Osteoblast (primary cell): ENCODE measurements around the gene ZIC1. TPM values are rescaled to one million over a fixed set of nuclear protein-coding genes. Genes with fewer than 3 reads are reported as not detected.

ENCODE experiments used
- DNase-seq: peaks from one replicate; pipeline ENCODE4 v3.0.0; 2011; ENCODE audit warnings: low spot score, mixed read lengths; ENCODE audit not compliant: insufficient read length; ENCODE audit errors: missing footprints
- H2AFZ ChIP-seq: 2 replicates; pipeline ENCODE4 v1.6.0; 2011; ENCODE audit warnings: mild to moderate bottlenecking, low read length
- H3K27ac ChIP-seq: 2 replicates; pipeline ENCODE4 v1.5.1; 2011; ENCODE audit warnings: mild to moderate bottlenecking, low read depth, low read length, moderate library complexity
- H3K27me3 ChIP-seq: 2 replicates; pipeline ENCODE4 v1.6.0; 2012; ENCODE audit warnings: mild to moderate bottlenecking, control low read depth, inconsistent platforms, low read length, moderate library complexity; ENCODE audit not compliant: insufficient read depth
- H3K36me3 ChIP-seq: 2 replicates; pipeline ENCODE4 v1.5.1; 2011; ENCODE audit warnings: mild to moderate bottlenecking, low read length, control low read depth, moderate library complexity; ENCODE audit not compliant: insufficient read depth
- H3K4me1 ChIP-seq: 2 replicates; pipeline ENCODE4 v1.5.1; 2011; ENCODE audit warnings: mild to moderate bottlenecking, low read length, control low read depth, moderate library complexity; ENCODE audit not compliant: insufficient read depth
- H3K4me2 ChIP-seq: 2 replicates; pipeline ENCODE4 v1.6.0; 2011; ENCODE audit warnings: mild to moderate bottlenecking, low read length; ENCODE audit not compliant: insufficient read depth
- H3K4me3 ChIP-seq: fragments of 200-600 bp; sonication (generic); 3 replicates; pipeline ENCODE4 v1.5.1; 2012; ENCODE audit warnings: mild to moderate bottlenecking, low read length, inconsistent platforms; ENCODE audit not compliant: insufficient read depth
- H3K79me2 ChIP-seq: 2 replicates; pipeline ENCODE4 v1.6.0; 2012; ENCODE audit warnings: mild to moderate bottlenecking, low read length, control low read depth, inconsistent platforms; ENCODE audit not compliant: insufficient read depth
- H3K9me3 ChIP-seq: 2 replicates; pipeline ENCODE4 v1.5.1; 2011; ENCODE audit warnings: low read depth, low read length, control low read depth
- H4K20me1 ChIP-seq: 2 replicates; pipeline ENCODE4 v1.6.0; 2012; ENCODE audit warnings: mild to moderate bottlenecking, low read length, control low read depth; ENCODE audit not compliant: insufficient read depth
- CTCF ChIP-seq: IDR thresholded peaks from 2 replicates; pipeline ENCODE4 v1.5.1; 2011; ENCODE audit warnings: mild to moderate bottlenecking, low read depth, low read length, moderate library complexity; ENCODE audit errors: extremely low read depth
- total RNA-seq: library from RNA; depleted of rRNA; stranded (reverse); fragments of >200 nt; gene quantifications from 2 replicates; pipeline ENCODE4 v1.2.3, GENCODE V29; 2012

Gene ZIC1
- total RNA-seq, 1 donor = 3.6 TPM

- H3K79me2 ChIP-seq = no peaks in the 10 kb centered on the region
- no peak for DNase-seq
- H3K27ac ChIP-seq = no peak overlapping the region
- H3K4me2 ChIP-seq = no peak overlapping the region
- no peaks in the 10 kb centered on the region for H3K36me3 ChIP-seq
- peaks cover 100% of the 10 kb centered on the region for H3K27me3 ChIP-seq
- no peak overlapping the region for H3K4me3 ChIP-seq
- no peaks in the 10 kb centered on the region for H4K20me1 ChIP-seq
- H3K4me1 ChIP-seq = no peaks in the 10 kb centered on the region
- peaks cover 2% of the 10 kb centered on the region for H3K9me3 ChIP-seq
- no peak overlapping the region for H2AFZ ChIP-seq
- peak; percentile 36 for TF ChIP-seq CTCF
Observed at GRCh38 chr3:147384210-147385058, 24.7 kb upstream of the ZIC1 start.

GRCh38 chr3:147385059-147386012 is 23.8 kb upstream of the ZIC1 start:
- no peak for TF ChIP-seq CTCF
- peaks cover 99% of the 10 kb centered on the region for H3K27me3 ChIP-seq
- H3K27ac ChIP-seq = no peak overlapping the region

GRCh38 chr3:147387291-147387884 is 21.8 kb upstream of the ZIC1 start:
- Histone ChIP-seq H2AFZ (no peak overlapping the region), H3K79me2 (no peaks in the 10 kb centered on the region), H3K4me3 (no peak overlapping the region), H3K27ac (no peak overlapping the region), H3K4me2 (no peak overlapping the region), H4K20me1 (no peaks in the 10 kb centered on the region), H3K27me3 (peaks cover 98% of the 10 kb centered on the region), H3K4me1 (no peaks in the 10 kb centered on the region), H3K9me3 (peaks cover 2% of the 10 kb centered on the region), H3K36me3 (no peaks in the 10 kb centered on the region)
- DNase-seq = no peak
- no peak for TF ChIP-seq CTCF

More at GRCh38 chr3:147385059-147386012, 23.8 kb upstream of the ZIC1 start:
- no peaks in the 10 kb centered on the region for H3K36me3 ChIP-seq
- no peak overlapping the region for H3K4me3 ChIP-seq
- no peaks in the 10 kb centered on the region for H4K20me1 ChIP-seq
- H3K9me3 ChIP-seq = peaks cover 2% of the 10 kb centered on the region
- H3K4me1 ChIP-seq = no peaks in the 10 kb centered on the region
- no peak overlapping the region for H2AFZ ChIP-seq
- H3K79me2 ChIP-seq = no peaks in the 10 kb centered on the region
- DNase-seq = no peak
- no peak overlapping the region for H3K4me2 ChIP-seq
